HG03175 (cell line): ENCODE measurements around the gene NGFR.

ENCODE experiments used
- ATAC-seq: cut with Tn5 transposase; IDR thresholded peaks from one replicate; pipeline ENCODE4 v1.9.1; 2021; ENCODE audit warnings: mild to moderate bottlenecking, moderate library complexity; ENCODE audit not compliant: unreplicated experiment

Gene NGFR

GRCh38 chr17:49494986-49495841, at the start of gene NGFR:
Gene NGFR (plus strand): TSS chr17:49495293. CDS start chr17:49495418, 125 bp downstream.
- ATAC-seq = no peak

- ATAC-seq = no peak
Observed at GRCh38 chr17:49445591-49445990, 49.5 kb upstream of the NGFR start.

- no peak for ATAC-seq
Observed at GRCh38 chr17:49447628-49448302, 47.3 kb upstream of the NGFR start.

- ATAC-seq = no peak
Observed at GRCh38 chr17:49450181-49450580, 44.9 kb upstream of the NGFR start.

GRCh38 chr17:49450735-49451134, 44.4 kb upstream of the NGFR start:
- no peak for ATAC-seq

- no peak for ATAC-seq
Observed at GRCh38 chr17:49452201-49452600, 42.9 kb upstream of the NGFR start.

GRCh38 chr17:49452661-49453060, 42.4 kb upstream of the NGFR start:
- ATAC-seq = no peak

- no peak for ATAC-seq
Observed at GRCh38 chr17:49454050-49454449, 41.0 kb upstream of the NGFR start.

GRCh38 chr17:49455272-49455861, 39.7 kb upstream of the NGFR start:
- ATAC-seq = no peak

- ATAC-seq = no peak
Observed at GRCh38 chr17:49456183-49456965, 38.7 kb upstream of the NGFR start.

- no peak for ATAC-seq
Observed at GRCh38 chr17:49457564-49458535, 37.2 kb upstream of the NGFR start.

- ATAC-seq = no peak
Observed at GRCh38 chr17:49459401-49459984, 35.6 kb upstream of the NGFR start.

- no peak for ATAC-seq
Observed at GRCh38 chr17:49460401-49460800, 34.7 kb upstream of the NGFR start.

- no peak for ATAC-seq
Observed at GRCh38 chr17:49461580-49461979, 33.5 kb upstream of the NGFR start.

- no peak for ATAC-seq
Observed at GRCh38 chr17:49464049-49464448, 31.0 kb upstream of the NGFR start.

- ATAC-seq = no peak
Observed at GRCh38 chr17:49465331-49465903, 29.7 kb upstream of the NGFR start.

- ATAC-seq = no peak
Observed at GRCh38 chr17:49466436-49466835, 28.7 kb upstream of the NGFR start.

GRCh38 chr17:49467175-49467574, 27.9 kb upstream of the NGFR start:
- no peak for ATAC-seq

- no peak for ATAC-seq
Observed at GRCh38 chr17:49468811-49469385, 26.2 kb upstream of the NGFR start.
